GM18499 (cell line): ENCODE data around the gene CT55.
"Not testable (repeated sequence)": the region's sequence is repeated elsewhere in the genome, so short reads cannot be mapped to it uniquely, and the experiment has no call there.

ENCODE experiments used
- ATAC-seq: cut with Tn5 transposase; IDR thresholded peaks from one replicate; pipeline ENCODE4 v1.9.1; 2021; ENCODE audit warnings: moderate number of reproducible peaks; ENCODE audit not compliant: insufficient read depth, unreplicated experiment

Gene CT55, protein sequence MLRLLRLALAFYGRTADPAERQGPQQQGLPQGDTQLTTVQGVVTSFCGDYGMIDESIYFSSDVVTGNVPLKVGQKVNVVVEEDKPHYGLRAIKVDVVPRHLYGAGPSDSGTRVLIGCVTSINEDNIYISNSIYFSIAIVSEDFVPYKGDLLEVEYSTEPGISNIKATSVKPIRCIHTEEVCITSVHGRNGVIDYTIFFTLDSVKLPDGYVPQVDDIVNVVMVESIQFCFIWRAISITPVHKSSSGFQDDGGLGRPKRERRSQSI

DNA sequence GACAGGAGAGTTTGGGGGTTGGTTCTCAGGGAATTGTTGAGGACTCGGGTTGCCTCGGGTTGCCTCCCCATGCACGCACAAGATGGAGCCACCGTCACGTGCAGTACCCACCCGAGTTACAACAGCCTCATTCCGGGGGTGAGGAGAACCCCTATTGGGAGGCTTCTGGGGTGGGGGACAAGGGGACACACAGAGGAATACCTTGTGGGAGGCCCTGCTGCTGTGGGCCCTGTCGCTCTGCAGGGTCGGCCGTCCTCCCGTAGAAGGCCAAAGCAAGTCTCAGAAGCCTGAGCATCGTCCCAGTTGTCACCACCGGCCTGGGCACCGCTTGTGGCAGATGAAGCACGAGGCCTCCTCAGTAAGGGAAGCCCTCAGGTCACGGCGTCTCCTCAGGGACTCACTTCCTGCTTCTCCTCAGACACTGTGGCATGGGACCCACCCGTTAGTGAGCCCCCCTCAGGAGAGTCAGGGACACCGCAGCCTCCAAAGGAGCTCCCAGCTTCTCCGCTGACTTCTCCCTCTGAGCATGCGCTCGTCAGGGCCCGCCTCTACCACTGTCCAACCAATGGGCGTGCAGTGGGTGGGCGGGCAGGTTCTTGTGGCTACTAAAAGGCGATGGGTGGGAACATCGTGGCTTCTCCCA is at the start of gene CT55:
TSS of gene CT55 (minus strand) at position 522 of the 643 bp plus-strand sequence. CDS start at position 295, 227 bp downstream.
- no peak for ATAC-seq

DNA sequence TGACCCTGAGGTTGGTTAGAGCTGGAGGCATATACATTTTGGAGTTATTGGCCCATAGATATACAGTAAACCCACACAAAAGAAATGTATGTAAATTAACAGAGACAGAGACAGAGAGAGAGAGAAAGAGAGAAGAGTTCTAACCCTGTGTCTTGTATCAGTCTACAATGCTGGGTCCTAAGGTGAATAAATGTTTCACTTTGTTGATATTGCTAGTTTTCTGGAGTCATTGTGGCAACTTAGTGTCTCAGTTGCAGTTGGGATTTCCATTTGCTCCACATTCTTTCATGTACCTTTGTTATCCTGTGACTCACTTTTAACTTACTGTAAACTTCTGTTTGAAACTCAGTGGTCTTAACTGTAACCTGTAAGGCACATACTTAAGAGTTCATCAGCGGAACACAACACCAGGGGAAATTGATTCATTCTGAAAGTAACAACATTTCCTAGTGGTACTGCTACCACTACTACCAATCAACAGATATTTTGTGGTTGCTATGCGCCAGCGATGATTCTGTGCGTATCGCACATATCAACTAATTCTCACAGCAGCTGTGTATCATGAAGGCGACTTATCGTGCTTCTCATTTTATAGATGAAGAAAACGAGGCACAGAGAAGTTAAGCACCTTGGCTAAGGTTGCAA is 42.1 kb upstream of the CT55 start:
- ATAC-seq: no peak

DNA sequence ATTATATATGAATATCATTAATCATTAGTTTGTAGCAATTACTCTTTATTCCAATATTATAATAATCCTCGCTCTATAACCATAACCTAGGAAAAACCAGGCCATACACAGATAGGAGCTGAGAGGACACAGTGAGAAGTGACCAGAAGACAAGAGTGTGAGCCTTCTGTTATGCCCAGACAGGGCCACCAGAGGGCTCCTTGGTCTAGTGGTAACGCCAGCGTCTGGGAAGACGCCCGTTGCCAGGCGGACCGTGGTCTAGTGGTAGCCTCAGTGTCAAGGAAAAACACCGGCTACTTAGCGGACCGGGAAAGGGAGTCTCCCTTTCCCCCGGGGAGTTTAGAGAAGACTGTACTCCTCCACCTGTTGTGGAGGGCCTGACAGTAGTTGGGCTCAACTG is 35.2 kb upstream of the CT55 start:
- ATAC-seq: not testable (repeated sequence)

DNA sequence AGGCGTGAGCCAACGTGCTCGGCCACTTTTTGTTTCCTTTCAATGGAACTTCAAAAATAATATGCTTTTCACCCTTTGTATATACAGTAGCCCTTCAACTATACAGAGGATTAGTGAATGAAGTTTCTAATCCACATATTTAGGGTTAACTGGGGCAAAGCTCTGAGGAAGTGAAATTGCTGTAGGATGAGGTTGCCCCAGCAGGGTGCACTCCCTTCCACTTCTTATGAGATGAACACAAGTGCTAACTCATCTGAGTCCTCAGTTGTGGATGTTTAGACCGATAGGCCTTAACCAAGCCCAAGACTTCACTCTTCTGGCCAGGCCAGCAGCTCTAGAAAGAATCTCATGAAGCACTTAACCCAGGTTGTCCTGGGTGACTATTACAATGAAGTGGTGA is 29.1 kb upstream of the CT55 start:
- no peak for ATAC-seq

DNA sequence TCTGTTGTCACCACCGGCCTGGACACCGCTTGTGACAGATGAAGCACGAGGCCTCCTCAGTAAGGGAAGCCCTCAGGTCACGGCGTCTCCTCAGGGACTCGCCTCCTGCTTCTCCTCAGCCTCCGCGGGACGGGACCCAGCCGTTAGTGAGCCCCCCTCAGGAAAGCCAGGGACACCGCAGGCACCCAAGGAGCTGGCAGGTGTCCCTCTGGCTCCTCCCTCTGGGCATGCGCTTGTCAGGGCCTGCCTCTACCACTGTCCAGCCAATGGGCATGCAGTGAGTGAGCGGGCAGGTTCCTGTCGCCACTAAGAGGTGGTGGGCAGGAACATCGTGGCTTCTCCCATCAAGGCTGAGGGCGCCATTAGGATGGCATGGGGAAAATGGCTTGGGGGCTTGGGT is 23.5 kb upstream of the CT55 start:
- no peak for ATAC-seq

DNA sequence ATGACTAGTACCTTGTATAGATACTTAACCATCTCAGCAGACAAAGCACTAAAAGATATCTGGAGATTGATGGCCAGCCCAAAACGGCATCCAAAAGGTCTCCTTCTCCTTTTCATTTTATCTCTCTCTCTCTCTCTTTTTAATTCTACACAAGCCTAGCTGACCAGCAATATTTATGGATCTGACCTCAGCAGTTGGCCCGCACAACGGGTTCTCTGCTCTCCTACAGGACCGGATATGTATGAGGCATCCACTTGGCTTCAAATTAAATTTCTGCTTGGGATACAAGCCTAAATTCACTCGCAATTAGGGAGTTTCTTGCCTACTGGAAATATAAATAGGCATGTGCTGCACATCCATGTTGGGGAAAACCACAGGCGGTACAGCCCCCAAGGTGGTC is 22.5 kb upstream of the CT55 start:
- no peak for ATAC-seq

DNA sequence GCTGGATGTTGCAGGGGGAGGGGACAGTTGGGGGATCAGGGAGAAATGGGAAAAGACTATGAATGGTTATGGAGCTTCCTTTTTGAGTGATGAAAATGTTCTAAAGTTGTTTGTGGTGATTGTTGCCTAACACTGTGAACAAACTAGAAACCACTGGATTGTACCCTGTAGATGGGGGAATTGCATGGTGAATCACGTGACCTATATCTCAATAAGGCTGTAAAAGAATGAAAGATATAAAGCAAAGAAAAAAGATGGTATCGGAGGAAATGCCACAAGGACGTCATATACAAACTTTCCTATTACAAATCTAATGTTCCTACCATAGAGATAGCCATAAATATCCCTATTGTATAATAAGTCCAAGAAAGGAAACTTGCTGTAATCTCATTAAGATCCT is 20.6 kb upstream of the CT55 start:
- ATAC-seq: no peak

DNA sequence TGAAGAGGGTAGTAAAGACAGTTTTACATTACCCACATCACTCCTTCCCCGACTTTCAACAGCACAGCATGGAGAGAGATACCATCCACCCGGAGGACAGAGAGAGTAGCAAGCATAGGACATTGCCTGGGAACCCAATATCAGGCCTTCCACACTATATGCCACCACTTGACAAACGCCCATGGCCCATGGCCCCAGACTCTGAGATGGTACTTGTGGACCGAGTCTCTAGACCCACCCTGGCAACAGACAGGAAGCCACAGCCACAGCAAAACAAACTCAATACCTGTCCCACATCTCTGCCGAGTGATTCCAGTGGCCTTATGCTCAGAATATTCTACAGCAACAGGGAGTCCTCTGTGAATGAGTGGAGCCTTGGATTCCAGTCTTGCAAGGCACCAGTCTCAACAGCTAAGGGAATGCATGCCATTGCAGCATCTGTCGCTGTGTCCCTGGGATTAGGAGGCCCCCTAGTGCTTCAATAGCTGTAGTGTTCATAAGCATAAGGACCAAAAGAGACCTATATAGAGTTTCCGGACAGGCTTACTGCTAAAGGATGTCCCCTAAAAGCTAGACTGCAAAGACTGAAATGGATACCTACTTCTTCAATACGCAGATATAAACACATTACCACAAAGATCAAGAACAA is 14.7 kb upstream of the CT55 start:
- peak; percentile 70 for ATAC-seq

DNA sequence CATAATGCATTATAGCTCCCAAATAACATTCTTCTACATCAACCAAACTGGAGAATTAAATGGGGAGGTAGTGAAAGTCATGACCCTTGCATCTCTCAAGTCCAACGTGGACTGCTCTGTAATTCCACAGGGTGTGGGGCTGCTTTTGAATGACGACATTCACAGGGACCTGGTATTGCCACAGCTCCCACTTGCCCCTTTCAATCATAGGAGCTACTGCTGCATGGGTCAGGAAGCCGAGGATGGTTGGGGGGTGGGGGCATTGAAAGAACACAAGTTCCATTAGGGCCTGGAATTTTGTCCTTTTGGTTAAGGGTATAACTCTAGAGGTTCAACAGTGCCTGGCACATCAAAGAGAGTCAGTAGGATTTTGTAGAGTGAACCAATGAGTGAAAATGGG is 7.4 kb upstream of the CT55 start:
- no peak for ATAC-seq

DNA sequence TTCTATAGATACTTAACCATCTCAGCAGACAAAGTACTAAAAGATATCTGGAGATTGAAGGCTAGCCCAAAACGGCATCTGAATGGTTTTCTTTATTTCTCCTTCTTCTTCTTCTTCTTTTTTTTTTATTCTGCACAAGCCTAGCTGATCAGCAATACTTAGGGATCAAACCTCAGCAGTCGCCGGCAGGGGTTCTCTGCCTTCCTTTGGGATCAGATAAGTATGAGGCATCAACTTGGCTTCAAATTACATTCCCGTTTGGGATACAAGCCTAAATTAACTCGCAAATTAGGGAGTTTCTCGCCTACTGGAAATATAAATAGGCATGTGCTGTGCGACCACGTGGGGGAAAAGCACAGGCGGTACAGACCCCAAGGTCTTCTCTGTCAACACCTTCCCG is 730 bp downstream of the CT55 start:
- no peak for ATAC-seq

DNA sequence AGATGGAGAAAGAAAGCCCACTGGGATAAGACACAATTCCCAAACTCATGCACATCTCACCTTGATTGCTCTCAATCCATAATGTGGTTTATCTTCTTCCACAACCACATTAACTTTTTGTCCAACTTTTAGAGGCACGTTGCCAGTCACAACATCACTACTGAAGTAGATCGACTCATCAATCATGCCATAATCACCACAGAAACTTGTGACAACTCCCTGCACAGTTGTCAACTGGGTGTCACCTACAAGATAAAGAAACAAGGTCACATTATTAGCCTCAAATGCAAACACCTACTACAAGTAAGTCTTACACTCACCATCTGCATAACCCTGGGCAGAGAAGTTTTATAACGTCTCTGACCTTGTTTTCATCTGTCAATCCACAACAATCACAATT is 1.7 kb downstream of the CT55 start:
- not testable (repeated sequence) for ATAC-seq

DNA sequence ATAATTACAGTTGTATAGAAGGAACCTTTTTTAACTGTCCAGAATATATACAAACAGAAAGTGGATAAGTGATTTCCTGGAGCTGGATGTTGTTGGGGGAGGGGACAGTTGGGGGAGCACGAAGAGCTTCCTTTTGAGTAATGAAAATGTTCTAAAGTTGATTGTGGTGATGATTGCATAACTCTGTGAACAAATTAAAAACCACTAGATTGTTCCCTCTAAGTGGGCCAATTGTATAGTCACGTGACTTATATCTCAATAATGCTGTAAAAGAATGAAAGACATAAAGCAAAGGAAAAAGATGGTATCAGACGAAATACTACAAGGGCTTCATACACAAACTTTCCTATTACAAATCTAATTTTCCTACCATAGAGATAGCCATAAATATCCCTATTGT is 2.7 kb downstream of the CT55 start:
- no peak for ATAC-seq

DNA sequence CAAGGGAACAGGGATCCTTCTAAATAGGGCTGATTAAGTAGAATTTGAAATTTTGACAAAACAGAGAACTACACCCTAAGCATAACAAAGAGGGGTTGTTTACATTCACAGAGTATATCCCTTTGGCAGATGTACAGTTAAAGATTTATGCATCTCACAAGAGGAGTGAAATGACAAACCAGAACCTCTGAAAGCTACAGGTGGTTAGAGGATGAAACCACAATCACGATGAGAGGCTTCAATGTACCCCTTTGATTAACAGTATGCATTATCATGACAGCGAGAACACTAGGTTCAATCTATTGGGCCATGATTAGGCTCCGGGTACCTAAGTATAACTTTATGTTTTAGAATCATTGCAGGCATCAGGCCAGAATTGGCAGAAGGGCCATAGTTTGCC is 16.5 kb downstream of the CT55 start:
- not testable (repeated sequence) for ATAC-seq

DNA sequence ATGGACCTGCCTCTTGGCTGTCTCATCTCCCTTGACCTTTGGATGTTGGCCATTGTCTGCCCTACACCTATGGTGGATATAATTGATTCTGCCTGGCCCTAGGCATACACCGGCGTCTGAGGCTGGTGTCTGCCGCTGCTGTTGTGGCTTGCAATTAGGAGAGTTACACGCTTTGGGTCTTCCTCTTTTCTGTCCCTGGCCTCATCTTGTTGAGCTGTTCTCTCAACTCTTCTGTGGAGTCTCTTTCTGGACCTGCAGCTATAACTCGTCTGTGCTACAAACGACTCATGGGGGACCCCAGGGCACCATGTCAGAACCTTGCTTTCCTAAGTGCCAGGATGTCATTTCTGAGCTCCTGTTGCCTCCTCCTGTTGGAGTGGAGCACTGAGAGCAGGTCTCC is 45.1 kb downstream of the CT55 start:
- not testable (repeated sequence) for ATAC-seq

DNA sequence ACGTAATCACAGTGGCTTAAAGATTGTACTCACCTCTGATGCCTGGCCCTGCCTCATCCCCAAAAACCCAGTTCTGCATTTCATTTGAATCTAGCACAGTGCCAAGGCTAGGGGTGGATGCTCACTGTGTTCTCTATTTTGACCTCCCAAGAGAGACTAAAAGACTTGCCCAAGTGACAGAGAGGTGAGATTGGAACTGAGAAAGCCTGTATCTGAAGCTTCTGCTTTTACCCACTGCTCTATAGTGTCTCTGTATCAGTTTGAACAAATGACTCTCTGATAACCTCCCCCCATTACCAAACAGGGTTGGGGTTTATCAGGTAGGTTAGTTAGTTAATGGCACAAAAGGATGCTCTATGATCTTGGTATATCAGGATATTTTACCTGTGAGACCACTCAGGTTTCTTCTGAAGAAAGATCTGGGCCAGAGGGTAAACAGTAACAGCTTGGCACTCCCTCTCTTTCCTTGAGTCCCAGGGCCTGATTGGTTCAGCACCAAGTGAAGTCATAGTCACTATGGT is 51.1 kb downstream of the CT55 start, which contains the start of gene ETDB:
TSS of gene ETDB (minus strand) at position 471 of the 521 bp plus-strand sequence. CDS start 1,265 bp downstream, outside the sequence.
- ATAC-seq: not testable (repeated sequence)

DNA sequence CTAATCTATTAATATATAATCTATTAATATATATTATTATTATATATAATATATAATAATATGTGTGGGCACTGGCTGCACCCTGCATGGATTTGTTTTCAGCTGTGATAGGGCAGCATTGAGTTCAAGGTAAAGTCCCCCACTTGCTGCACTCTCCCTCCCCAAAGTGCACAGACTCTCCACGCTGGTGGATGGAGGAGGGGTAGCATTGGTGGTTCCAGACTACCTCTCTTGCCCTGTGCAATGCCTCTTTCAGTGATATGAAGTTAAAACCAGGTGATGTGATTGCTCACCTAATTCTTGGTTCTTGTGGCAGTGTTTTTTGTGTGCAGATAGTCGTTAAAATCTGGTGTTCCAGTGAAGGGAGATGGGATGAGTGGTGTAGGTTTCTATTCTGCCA is 55.1 kb downstream of the CT55 start:
- not testable (repeated sequence) for ATAC-seq

DNA sequence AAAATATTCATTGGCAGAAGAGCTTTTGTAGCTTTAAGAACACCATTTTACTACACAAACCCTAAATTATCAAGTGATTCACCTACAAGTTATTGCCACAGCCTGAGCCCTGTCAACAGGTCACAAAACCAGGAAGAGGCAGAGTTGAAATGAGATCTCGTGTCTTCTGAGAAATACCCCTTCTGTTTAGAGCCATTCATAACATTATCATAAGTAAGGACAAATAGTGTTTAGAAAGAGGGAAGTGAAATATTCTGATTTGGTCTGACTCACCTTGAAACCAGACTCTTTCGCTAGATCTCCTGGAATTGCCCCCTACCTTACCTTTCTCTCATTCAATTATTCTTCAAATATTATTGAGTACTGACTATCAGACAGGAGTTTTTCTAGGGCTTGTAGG is 56.8 kb downstream of the CT55 start:
- peak; percentile 99 for ATAC-seq

DNA sequence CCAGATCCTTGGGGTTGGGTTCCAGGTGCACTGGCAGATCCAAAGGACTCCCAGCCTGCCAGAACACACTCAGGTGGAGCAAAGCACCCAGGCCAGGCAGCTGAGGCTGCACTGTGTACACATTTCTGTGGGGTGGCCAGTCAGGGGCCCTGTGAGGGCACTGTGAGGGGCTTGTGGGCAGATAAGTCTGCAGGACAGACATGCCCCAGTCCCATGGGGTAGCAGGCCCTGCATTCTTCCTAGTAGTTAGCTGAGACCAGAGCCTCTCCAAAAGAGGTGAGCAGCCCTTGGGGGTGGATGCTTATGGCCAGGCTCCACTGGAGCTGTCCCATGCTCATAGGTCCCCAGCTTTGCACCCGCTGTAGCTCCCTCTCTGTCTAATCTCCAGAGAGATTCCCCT is 58.5 kb downstream of the CT55 start:
- no peak for ATAC-seq

DNA sequence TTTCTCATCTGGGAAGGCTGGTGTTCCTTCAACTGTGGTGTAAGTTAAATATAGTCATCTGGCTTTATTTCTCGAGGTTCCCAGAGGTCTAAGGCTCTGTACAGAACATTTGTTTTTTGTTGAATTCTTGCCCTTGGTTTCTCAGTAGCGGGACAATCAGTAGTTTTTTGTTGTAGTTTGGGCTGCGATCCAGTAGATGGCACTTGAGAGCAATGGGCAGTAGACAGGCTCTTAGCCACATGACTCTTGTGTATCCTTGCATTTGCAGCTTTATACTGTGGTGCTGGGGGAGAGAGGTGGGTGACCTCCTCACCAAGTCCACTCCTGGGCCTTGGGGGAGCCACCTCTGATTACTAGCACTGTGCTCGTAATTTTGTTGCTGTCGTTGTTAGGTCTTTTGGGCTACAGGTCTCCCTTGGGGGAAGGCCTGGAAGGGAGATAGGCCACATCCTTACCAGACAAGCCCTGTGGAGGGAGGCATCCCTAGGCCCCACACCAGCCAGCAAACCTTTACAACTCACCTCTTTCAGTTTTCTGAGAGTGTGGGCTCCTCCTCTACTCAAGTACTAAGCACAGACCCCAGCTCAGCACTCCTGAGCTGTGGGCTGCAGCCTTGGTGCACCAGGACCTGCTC is 59.0 kb downstream of the CT55 start:
- no peak for ATAC-seq

DNA sequence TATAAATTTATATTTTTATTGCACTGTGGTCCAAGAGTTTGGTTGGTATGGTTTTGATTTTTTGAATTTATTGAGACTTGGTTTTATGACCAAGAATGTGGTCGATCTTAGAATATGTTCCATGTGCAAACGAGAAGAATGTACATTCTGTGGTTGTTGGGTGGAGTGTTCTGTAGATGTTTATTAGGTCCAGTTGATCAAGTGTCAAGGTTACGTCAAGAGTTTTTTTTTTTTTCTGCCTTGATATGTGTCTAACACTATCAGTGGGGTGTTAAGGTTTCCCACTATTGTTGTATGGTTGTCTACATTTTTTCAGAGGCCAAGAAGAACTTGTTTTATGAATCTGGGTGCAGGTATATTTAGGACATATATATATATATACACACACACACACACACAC is 61.6 kb downstream of the CT55 start:
- no peak for ATAC-seq
